ENCODE results near the gene ADGRG3.

ADGRG3 gene

GRCh38 chr16:57646388-57647039, 21.6 kb upstream of the ADGRG3 start:
- peak; percentile 40 to 48 for DNase-seq

GRCh38 chr16:57647136-57647875, 20.8 kb upstream of the ADGRG3 start:
- no peak for DNase-seq

- DNase-seq, result peak in 1 of 2 donors; percentile 35
Measured at GRCh38 chr16:57648125-57648524, 20.0 kb upstream of the ADGRG3 start.

- peak; percentile 79 to 87 for DNase-seq
Measured at GRCh38 chr16:57648581-57649442, 19.3 kb upstream of the ADGRG3 start.

- no peak for DNase-seq
Measured at GRCh38 chr16:57649443-57649751, 18.7 kb upstream of the ADGRG3 start.

GRCh38 chr16:57649846-57650245, 18.3 kb upstream of the ADGRG3 start:
- DNase-seq, result no peak

GRCh38 chr16:57651344-57652333, 16.5 kb upstream of the ADGRG3 start:
- DNase-seq, result peak; percentile 17 to 40

GRCh38 chr16:57652695-57653471, 15.2 kb upstream of the ADGRG3 start:
- DNase-seq, result no peak

GRCh38 chr16:57653936-57654335, 14.2 kb upstream of the ADGRG3 start:
- DNase-seq, result no peak

GRCh38 chr16:57656342-57656955, 11.7 kb upstream of the ADGRG3 start:
- no peak for DNase-seq

- no peak for DNase-seq
Measured at GRCh38 chr16:57657228-57657627, 10.9 kb upstream of the ADGRG3 start.

- DNase-seq, result no peak
Measured at GRCh38 chr16:57658130-57658877, 9.8 kb upstream of the ADGRG3 start.

GRCh38 chr16:57658878-57659674, 9.0 kb upstream of the ADGRG3 start:
- no peak for DNase-seq

- no peak for DNase-seq
Measured at GRCh38 chr16:57660715-57661463, 7.2 kb upstream of the ADGRG3 start.

- DNase-seq, result no peak
Measured at GRCh38 chr16:57661510-57661909, 6.6 kb upstream of the ADGRG3 start.

- DNase-seq, result no peak
Measured at GRCh38 chr16:57661936-57662906, 5.9 kb upstream of the ADGRG3 start.

- DNase-seq, result no peak
Measured at GRCh38 chr16:57663436-57663835, 4.7 kb upstream of the ADGRG3 start.
